Measurements from ENCODE around the gene INPP4B. TPM values are rescaled to one million over a fixed set of nuclear protein-coding genes. Genes with fewer than 3 reads are reported as not detected.
A peak's percentile ranks its signal among the peaks of the same experiment; 100 is the strongest.

The INPP4B gene
- total RNA-seq, 1 donor from 2014 or later: 3.4 TPM

- no peak for DNase-seq (ENCODE audit: low spot score, unreplicated experiment)
- H3K9me3 Mint-ChIP-seq (ENCODE audit: low read depth): no peaks in the 10 kb centered on the region
- TF ChIP-seq CTCF (IDR thresholded peaks at IDR 0.05; ENCODE audit: unreplicated experiment): no peak
- no peaks in the 10 kb centered on the region for H3K36me3 Mint-ChIP-seq (ENCODE audit: insufficient read depth)
- no peak overlapping the region for H3K4me3 Mint-ChIP-seq (ENCODE audit: low read depth)
- peak overlapping the region; percentile 72 for H3K27ac Mint-ChIP-seq
- H3K4me1 Mint-ChIP-seq (ENCODE audit: low read depth): peaks cover 12% of the 10 kb centered on the region
- no peaks in the 10 kb centered on the region for H3K27me3 Mint-ChIP-seq
Observed at GRCh38 chr4:142380052-142380602, 466.0 kb downstream of the INPP4B start.

- no peak overlapping the region for H3K27ac Mint-ChIP-seq
- H3K36me3 Mint-ChIP-seq (ENCODE audit: insufficient read depth): no peaks in the 10 kb centered on the region
- no peak overlapping the region for H3K4me3 Mint-ChIP-seq (ENCODE audit: low read depth)
- no peaks in the 10 kb centered on the region for H3K27me3 Mint-ChIP-seq
- DNase-seq (ENCODE audit: low spot score, unreplicated experiment): no peak
- TF ChIP-seq CTCF (IDR thresholded peaks at IDR 0.05; ENCODE audit: unreplicated experiment): no peak
- peaks cover 16% of the 10 kb centered on the region for H3K4me1 Mint-ChIP-seq (ENCODE audit: low read depth)
- no peaks in the 10 kb centered on the region for H3K9me3 Mint-ChIP-seq (ENCODE audit: low read depth)
Observed at GRCh38 chr4:142379277-142380051, 466.6 kb downstream of the INPP4B start.

GRCh38 chr4:142378179-142378578, 467.9 kb downstream of the INPP4B start:
- H3K4me3 Mint-ChIP-seq (ENCODE audit: low read depth): no peak overlapping the region
- peaks cover 16% of the 10 kb centered on the region for H3K4me1 Mint-ChIP-seq (ENCODE audit: low read depth)

GRCh38 chr4:142377342-142378091, 468.6 kb downstream of the INPP4B start:
- no peak for DNase-seq (ENCODE audit: low spot score, unreplicated experiment)
- Mint-ChIP-seq H3K4me3 (ENCODE audit: low read depth) (no peak overlapping the region), H3K9me3 (ENCODE audit: low read depth) (no peaks in the 10 kb centered on the region), H3K4me1 (ENCODE audit: low read depth) (peaks cover 16% of the 10 kb centered on the region), H3K27me3 (no peaks in the 10 kb centered on the region), H3K27ac (peak overlapping the region; percentile 51), H3K36me3 (ENCODE audit: insufficient read depth) (no peaks in the 10 kb centered on the region)
- TF ChIP-seq CTCF (IDR thresholded peaks at IDR 0.05; ENCODE audit: unreplicated experiment): no peak

More at GRCh38 chr4:142378179-142378578, 467.9 kb downstream of the INPP4B start:
- no peak for TF ChIP-seq CTCF (IDR thresholded peaks at IDR 0.05; ENCODE audit: unreplicated experiment)
- no peak for DNase-seq (ENCODE audit: low spot score, unreplicated experiment)
- Mint-ChIP-seq H3K27ac (no peak overlapping the region), H3K9me3 (ENCODE audit: low read depth) (no peaks in the 10 kb centered on the region), H3K27me3 (no peaks in the 10 kb centered on the region), H3K36me3 (ENCODE audit: insufficient read depth) (no peaks in the 10 kb centered on the region)

- H3K9me3 Mint-ChIP-seq (ENCODE audit: low read depth): peaks cover under 1% of the 10 kb centered on the region
Observed at GRCh38 chr4:142376204-142376603, 469.9 kb downstream of the INPP4B start.

More at GRCh38 chr4:142376204-142376603, 469.9 kb downstream of the INPP4B start:
- no peaks in the 10 kb centered on the region for H3K27me3 Mint-ChIP-seq
- no peaks in the 10 kb centered on the region for H3K36me3 Mint-ChIP-seq (ENCODE audit: insufficient read depth)
- H3K27ac Mint-ChIP-seq: no peak overlapping the region
- no peak for TF ChIP-seq CTCF (IDR thresholded peaks at IDR 0.05; ENCODE audit: unreplicated experiment)
- H3K4me1 Mint-ChIP-seq (ENCODE audit: low read depth): peaks cover 16% of the 10 kb centered on the region
- H3K4me3 Mint-ChIP-seq (ENCODE audit: low read depth): no peak overlapping the region
- DNase-seq (ENCODE audit: low spot score, unreplicated experiment): no peak

Data from progenitor cell of endocrine pancreas (in vitro differentiated cells).